22Rv1 (cell line): Measurements from ENCODE around the gene FES.

Experiments used
- CTCF ChIP-seq: fragments of 450-650 bp; IDR thresholded peaks from 2 replicates; pipeline ENCODE4 v1.5.1; 2017; ENCODE audit warnings: mild to moderate bottlenecking
- ZFX ChIP-seq: fragments of 450-650 bp; IDR thresholded peaks from 2 replicates; pipeline ENCODE4 v1.6.1; 2017; ENCODE audit warnings: antibody characterized with exemption, borderline replicate concordance

GRCh38 chr15:90879730-90880366 lies 4.5 kb upstream of the FES start:
- no peak for TF ChIP-seq CTCF
- no peak for TF ChIP-seq ZFX
